GM21447 (cell line): Measurements from ENCODE around the gene CR1.
"Not testable (repeated sequence)": the region's sequence is repeated elsewhere in the genome, so short reads cannot be mapped to it uniquely, and the experiment has no call there.

Source experiments
- ATAC-seq: cut with Tn5 transposase; IDR thresholded peaks from one replicate; pipeline ENCODE4 v1.9.1; 2021; ENCODE audit not compliant: unreplicated experiment

Gene CR1

DNA sequence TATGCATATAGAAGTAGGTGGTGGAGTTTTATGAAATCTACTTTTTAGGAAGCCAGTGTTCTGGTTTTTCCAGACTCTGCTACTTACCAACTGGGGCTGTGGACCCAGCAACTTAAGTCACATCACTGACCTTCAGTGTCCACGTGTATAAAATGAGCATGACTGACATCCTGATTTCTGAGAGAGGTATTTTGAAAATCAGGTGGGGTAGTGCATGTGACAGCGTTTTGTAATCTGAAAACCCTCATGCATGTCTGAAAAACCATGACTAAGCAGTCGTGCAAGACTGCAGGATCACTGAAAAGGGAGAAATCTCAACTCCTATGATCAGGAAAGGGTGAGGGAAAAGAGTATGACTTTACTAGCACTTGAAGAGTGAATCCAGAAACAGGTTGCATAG, 175.0 kb downstream of the CR1 start:
- ATAC-seq, result no peak

- no peak for ATAC-seq
Measured at GRCh38 chr1:207672522-207673130, 176.7 kb downstream of the CR1 start.

- ATAC-seq, result no peak
Measured at GRCh38 chr1:207673399-207673798, 177.4 kb downstream of the CR1 start.

DNA sequence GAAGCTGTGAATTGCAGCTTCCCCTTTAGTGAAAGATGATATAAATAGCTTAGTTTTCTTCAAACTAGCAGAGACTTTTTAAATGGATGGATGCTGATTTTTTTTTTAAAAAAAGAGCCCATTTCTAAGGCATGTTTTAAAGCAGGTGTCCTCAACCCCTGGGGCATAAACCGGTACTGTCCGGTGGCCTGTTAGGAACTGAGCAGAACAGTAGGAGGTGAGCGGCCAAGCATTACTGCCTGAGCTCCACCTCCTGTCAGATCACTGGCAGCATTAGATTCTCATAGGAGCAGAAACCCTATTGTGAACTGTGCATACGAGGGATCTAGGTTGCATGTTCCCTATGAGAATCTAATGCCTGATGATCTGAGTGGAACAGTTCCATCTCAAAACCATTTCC, 180.2 kb downstream of the CR1 start:
- ATAC-seq, result no peak

GRCh38 chr1:207680590-207681388, 184.8 kb downstream of the CR1 start:
- ATAC-seq, result not testable (repeated sequence)

DNA sequence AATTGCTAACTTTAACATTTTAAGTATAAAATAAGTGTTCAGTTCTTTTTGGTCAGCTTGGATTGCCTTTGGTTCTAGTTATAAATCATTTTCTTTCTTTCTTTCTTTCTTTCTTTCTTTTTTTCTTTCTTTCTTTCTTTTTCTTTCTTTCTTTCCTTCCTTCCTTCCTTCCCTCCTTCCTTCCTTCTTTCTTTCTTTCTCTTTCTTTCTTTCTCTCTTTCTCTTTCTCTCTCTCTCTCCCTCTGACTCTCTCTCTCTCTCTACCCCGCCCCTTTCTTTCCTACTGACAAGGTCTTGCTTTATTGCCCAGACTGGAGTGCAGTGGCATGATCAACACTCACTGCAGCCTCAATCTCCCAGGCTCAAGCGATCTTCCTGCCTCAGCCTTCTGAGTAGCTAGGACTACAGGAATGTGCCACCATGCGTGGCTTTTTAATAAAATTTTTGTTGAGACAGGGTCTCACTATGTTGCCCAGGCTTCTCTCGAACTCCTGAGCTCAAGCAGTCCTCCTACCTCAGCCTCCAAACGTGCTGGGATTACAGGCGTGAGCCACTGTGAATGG, 187.0 kb downstream of the CR1 start:
- not testable (repeated sequence) for ATAC-seq

GRCh38 chr1:207690551-207690950, 194.6 kb downstream of the CR1 start:
- not testable (repeated sequence) for ATAC-seq

DNA sequence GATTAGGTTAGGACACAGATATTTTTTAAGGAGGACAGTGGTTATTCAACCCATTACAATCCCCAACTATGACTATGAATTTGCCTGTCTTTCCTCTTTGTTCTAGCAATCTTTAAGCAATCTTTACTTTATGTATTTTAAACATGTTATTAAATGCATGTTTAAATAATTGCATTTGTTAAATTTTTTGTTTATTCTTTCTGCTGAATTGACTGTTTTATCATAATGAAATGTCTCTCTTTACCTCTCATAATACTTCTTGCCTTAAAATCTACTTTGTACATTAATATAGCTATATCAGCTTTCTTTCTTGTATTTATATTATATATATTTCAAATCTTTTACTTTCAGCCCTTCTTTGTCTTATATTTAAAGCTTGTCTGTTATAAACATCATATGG, 195.1 kb downstream of the CR1 start:
- ATAC-seq, result no peak
